Caco-2 (cell line): ENCODE results near the gene FN3K. TPM values are rescaled to one million over a fixed set of nuclear protein-coding genes. Genes with fewer than 3 reads are reported as not detected.

Experiments
- BruUV-seq: library from RNA; stranded (reverse); fragments of 400-500 nt; replicated peaks from 2 replicates; lab custom pipeline; 2021; lab: Mats Ljungman, UMichigan
- CTCF ChIA-PET: fragments of 300-600 bp; sonication (Branson Sonifier 250); formaldehyde crosslinking; loops from one replicate; lab custom pipeline; 2022; ENCODE audit warnings: antibody characterized with exemption; lab: Charles Lee
- POLR2A ChIA-PET: fragments of 300-600 bp; sonication (Branson Sonifier 250); formaldehyde crosslinking; loops from one replicate; lab custom pipeline; 2022; ENCODE audit warnings: antibody characterized with exemption; lab: Charles Lee
- DNase-seq, 2 experiments: peaks; one replicate each; pipeline versions ENCODE4 v3.0.0 to v3.0.0-alpha.2; 2020 to 2022
- H3K27me3 ChIP-seq: replicated peaks from 2 replicates; pipeline ENCODE4 v1.6.0; 2011; ENCODE audit warnings: low read length; ENCODE audit not compliant: control insufficient read depth, insufficient read depth
- H3K36me3 ChIP-seq: 2 replicates; pipeline ENCODE4 v1.5.1; 2011; ENCODE audit warnings: low read length; ENCODE audit not compliant: control insufficient read depth, insufficient read depth
- H3K4me1 ChIP-seq: fragments of 250-450 bp; sonication (Bioruptor Pico); 2 replicates; pipeline ENCODE4 v1.5.1; 2020; ENCODE audit warnings: mild to moderate bottlenecking
- H3K4me3 ChIP-seq: 2 replicates; pipeline ENCODE4 v1.5.1; 2011; ENCODE audit warnings: low read depth, mild to moderate bottlenecking, control low read depth, low read length
- H3K9me3 ChIP-seq: fragments of 250-450 bp; sonication (Bioruptor Pico); 2 replicates; pipeline ENCODE4 v1.5.1; 2020; ENCODE audit warnings: mild to moderate bottlenecking, moderate library complexity
- H3K27ac Mint-ChIP-seq: one replicate; pipeline ENCODE4 v1.8.0; 2022; ENCODE audit warnings: mixed read lengths; ENCODE audit not compliant: unreplicated experiment
- H3K27me3 Mint-ChIP-seq: one replicate; pipeline ENCODE4 v1.8.0; 2022; ENCODE audit warnings: mixed read lengths; ENCODE audit not compliant: insufficient read depth, unreplicated experiment
- H3K36me3 Mint-ChIP-seq: one replicate; pipeline ENCODE4 v1.8.0; 2022; ENCODE audit warnings: mild to moderate bottlenecking, mixed read lengths; ENCODE audit not compliant: insufficient read depth, unreplicated experiment
- H3K4me1 Mint-ChIP-seq: one replicate; pipeline ENCODE4 v1.8.0; 2022; ENCODE audit warnings: low read depth, mixed read lengths; ENCODE audit not compliant: unreplicated experiment
- H3K4me3 Mint-ChIP-seq: one replicate; pipeline ENCODE4 v1.8.0; 2022; ENCODE audit warnings: mild to moderate bottlenecking, moderate library complexity, mixed read lengths; ENCODE audit not compliant: unreplicated experiment
- H3K9me3 Mint-ChIP-seq: one replicate; pipeline ENCODE4 v1.8.0; 2022; ENCODE audit warnings: mixed read lengths; ENCODE audit not compliant: unreplicated experiment
- CTCF ChIP-seq, 2 experiments: fragments of 200-600 bp in 1 of 2; IDR thresholded peaks; 1 replicate in 1 of 2; 2 replicates in 1 of 2; pipeline versions ENCODE4 v1.5.1 to v1.8.0; 2011 to 2022; ENCODE audit warnings: antibody characterized with exemption in 1 of 2, control low read depth in 1 of 2, inconsistent platforms in 1 of 2, low read depth in 1 of 2, low read length in 1 of 2, mild to moderate bottlenecking in 1 of 2, moderate library complexity in 1 of 2; ENCODE audit not compliant: insufficient read depth in 1 of 2, severe bottlenecking in 1 of 2, unreplicated experiment in 1 of 2
- intact Hi-C: fragments of 100-400 bp; cut with micrococcal nuclease; formaldehyde crosslinking; loops from one replicate; pipeline ENCODE4 v1.10.0; 2022; ENCODE audit not compliant: unreplicated experiment
- total RNA-seq: library from RNA; stranded (reverse); gene quantifications from 2 replicates; pipeline ENCODE4 v1.2.3, GENCODE V29; 2022

Gene FN3K
- total RNA-seq, 1 experiment from 2014 or later = 55.7 TPM

- CTCF ChIA-PET = no interaction called here
- no peak for DNase-seq
- POLR2A ChIA-PET = no interaction called here
- H3K27me3 Mint-ChIP-seq = no peaks in the 10 kb centered on the region
- Histone ChIP-seq H3K4me1 (no peaks in the 10 kb centered on the region), H3K27me3 (no peaks in the 10 kb centered on the region), H3K4me3 (no peak overlapping the region), H3K36me3 (no peaks in the 10 kb centered on the region), H3K9me3 (peaks cover 8% of the 10 kb centered on the region)
- intact Hi-C loops = no loop called here
- no peak overlapping the region for H3K4me3 Mint-ChIP-seq
- BruUV-seq = no TSS peak
- no peaks in the 10 kb centered on the region for H3K36me3 Mint-ChIP-seq
- TF ChIP-seq CTCF (IDR thresholded peaks at IDR 0.05; ENCODE audit: insufficient read depth in 1 of 2, low read depth in 1 of 2, low read length in 1 of 2, severe bottlenecking in 1 of 2, unreplicated experiment in 1 of 2) = no peak
- H3K27ac Mint-ChIP-seq = no peak overlapping the region
- H3K4me1 Mint-ChIP-seq = no peaks in the 10 kb centered on the region
- H3K9me3 Mint-ChIP-seq = peaks cover 12% of the 10 kb centered on the region
Measured at GRCh38 chr17:82690786-82691489, 44.5 kb upstream of the FN3K start.

GRCh38 chr17:82691714-82692113, 43.7 kb upstream of the FN3K start:
- Histone ChIP-seq H3K36me3 (no peaks in the 10 kb centered on the region), H3K27me3 (no peaks in the 10 kb centered on the region), H3K9me3 (peaks cover 8% of the 10 kb centered on the region), H3K4me1 (no peaks in the 10 kb centered on the region), H3K4me3 (no peak overlapping the region)
- intact Hi-C loops = no loop called here
- Mint-ChIP-seq H3K27ac (no peak overlapping the region), H3K36me3 (no peaks in the 10 kb centered on the region), H3K27me3 (no peaks in the 10 kb centered on the region), H3K4me1 (no peaks in the 10 kb centered on the region), H3K9me3 (peaks cover 12% of the 10 kb centered on the region), H3K4me3 (no peak overlapping the region)
- ChIA-PET CTCF (no interaction called here), POLR2A (no interaction called here)
- TF ChIP-seq CTCF (IDR thresholded peaks at IDR 0.05; ENCODE audit: insufficient read depth in 1 of 2, low read depth in 1 of 2, low read length in 1 of 2, severe bottlenecking in 1 of 2, unreplicated experiment in 1 of 2) = no peak
- DNase-seq = no peak
- BruUV-seq = no TSS peak

- H3K27me3 Mint-ChIP-seq = no peaks in the 10 kb centered on the region
- H3K9me3 Mint-ChIP-seq = peaks cover 12% of the 10 kb centered on the region
- no peaks in the 10 kb centered on the region for H3K36me3 Mint-ChIP-seq
- no peaks in the 10 kb centered on the region for H3K36me3 ChIP-seq
- POLR2A ChIA-PET = no interaction called here
- CTCF ChIA-PET = no interaction called here
- H3K4me3 Mint-ChIP-seq = no peak overlapping the region
- DNase-seq = no peak
- peaks cover 8% of the 10 kb centered on the region for H3K9me3 ChIP-seq
- intact Hi-C loops = no loop called here
- peaks cover under 1% of the 10 kb centered on the region; the same call in 1 of the 2 replicates for H3K4me1 ChIP-seq
- BruUV-seq = no TSS peak
- no peak overlapping the region for H3K4me3 ChIP-seq
- TF ChIP-seq CTCF (IDR thresholded peaks at IDR 0.05; ENCODE audit: insufficient read depth in 1 of 2, low read depth in 1 of 2, low read length in 1 of 2, severe bottlenecking in 1 of 2, unreplicated experiment in 1 of 2) = no peak
- H3K27ac Mint-ChIP-seq = no peak overlapping the region
- no peaks in the 10 kb centered on the region for H3K4me1 Mint-ChIP-seq
- no peaks in the 10 kb centered on the region for H3K27me3 ChIP-seq
Measured at GRCh38 chr17:82692268-82692667, 43.1 kb upstream of the FN3K start.
